VCaP (cell line): ENCODE results near the gene AASDH.

Experiments
- H3K27ac ChIP-seq: fragments of 450-650 bp; 2 replicates; pipeline ENCODE4 v1.5.1; 2017
- TF ChIP-seq, protein P1 (sequence below): fragments of 450-650 bp; conservative IDR thresholded peaks from 2 replicates; pipeline ENCODE4 v1.5.1; 2017; ENCODE audit warnings: mild to moderate bottlenecking, moderate library complexity

Gene AASDH

DNA sequence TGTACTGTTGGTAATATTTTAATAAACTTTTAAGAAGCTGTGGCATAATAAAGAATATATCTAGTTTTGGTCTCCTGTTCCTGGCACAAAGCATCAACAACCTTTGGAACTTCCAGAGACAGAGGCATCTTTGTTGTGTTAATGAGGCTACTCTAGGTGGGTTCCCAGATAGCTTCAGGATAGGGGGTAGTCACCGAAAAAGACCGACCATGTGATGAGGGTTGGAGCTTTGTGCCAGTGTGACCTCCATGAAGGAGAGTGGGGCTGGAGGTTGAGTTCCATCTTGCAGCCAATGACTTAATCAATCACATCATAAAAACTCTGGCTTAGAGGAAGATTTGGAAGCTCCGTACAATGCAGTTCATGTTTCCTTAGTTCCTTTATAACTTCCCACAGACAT, 38.2 kb upstream of the AASDH start:
- H3K27ac ChIP-seq: no peak overlapping the region
- TF ChIP-seq, protein P1, sequence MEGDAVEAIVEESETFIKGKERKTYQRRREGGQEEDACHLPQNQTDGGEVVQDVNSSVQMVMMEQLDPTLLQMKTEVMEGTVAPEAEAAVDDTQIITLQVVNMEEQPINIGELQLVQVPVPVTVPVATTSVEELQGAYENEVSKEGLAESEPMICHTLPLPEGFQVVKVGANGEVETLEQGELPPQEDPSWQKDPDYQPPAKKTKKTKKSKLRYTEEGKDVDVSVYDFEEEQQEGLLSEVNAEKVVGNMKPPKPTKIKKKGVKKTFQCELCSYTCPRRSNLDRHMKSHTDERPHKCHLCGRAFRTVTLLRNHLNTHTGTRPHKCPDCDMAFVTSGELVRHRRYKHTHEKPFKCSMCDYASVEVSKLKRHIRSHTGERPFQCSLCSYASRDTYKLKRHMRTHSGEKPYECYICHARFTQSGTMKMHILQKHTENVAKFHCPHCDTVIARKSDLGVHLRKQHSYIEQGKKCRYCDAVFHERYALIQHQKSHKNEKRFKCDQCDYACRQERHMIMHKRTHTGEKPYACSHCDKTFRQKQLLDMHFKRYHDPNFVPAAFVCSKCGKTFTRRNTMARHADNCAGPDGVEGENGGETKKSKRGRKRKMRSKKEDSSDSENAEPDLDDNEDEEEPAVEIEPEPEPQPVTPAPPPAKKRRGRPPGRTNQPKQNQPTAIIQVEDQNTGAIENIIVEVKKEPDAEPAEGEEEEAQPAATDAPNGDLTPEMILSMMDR: no peak

DNA sequence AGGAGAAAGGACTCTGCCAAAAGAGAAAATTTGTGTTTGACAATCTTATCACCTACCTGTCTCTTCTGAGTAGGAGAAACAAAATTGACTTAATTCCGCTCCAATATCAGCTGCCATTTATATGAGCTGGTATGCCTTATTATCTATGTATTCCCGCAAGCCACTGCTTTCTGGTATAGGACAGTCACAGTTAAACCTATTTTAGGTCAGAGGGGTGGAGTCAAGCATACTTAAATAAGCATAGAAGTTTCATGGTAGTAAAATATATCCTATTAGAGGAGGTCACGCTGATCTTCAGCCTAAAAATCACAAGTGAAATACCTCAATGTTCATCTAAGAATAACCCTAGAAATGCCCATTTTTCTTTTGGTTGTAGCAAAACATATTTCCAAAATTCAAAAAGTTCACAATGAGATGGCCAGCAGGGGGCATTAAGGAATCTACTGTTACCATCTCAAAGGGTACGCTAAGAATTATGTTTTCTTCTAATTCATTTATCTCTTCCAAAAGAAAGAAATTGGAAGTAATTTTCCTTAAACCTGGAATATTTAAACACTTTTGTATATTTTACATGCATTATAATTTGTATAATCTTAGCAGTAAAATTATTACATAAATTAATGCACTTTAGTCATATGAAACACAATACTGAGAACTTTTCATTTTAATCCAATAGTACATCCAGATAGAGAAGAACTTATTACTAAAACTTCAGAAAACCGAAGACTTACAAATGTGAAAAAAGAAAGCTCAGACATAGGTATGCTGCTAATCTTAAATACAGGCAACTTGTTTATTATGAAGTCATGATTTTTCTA, 37.6 kb upstream of the AASDH start:
- no peak overlapping the region for H3K27ac ChIP-seq
- TF ChIP-seq, protein P1: peak; percentile 74

DNA sequence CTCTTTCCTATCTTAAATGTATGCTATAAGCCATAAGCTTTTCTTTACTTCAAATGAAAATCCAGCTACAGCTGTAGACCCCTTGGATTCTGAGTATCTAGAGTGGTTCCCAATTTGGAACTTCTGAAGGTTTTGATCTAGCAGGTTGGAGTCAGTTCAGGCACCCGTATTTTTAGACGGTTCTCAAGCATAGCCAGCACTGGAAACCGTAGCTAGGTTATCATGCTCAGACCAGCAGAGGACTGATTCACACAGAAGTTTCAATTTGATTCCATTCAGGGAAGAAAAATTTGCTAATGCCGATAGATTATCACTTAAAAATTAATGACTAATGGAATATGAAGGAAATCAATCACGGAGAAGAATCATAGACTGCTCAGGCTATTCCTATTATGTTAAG, 36.9 kb upstream of the AASDH start:
- no peak overlapping the region for H3K27ac ChIP-seq
- TF ChIP-seq, protein P1: no peak

DNA sequence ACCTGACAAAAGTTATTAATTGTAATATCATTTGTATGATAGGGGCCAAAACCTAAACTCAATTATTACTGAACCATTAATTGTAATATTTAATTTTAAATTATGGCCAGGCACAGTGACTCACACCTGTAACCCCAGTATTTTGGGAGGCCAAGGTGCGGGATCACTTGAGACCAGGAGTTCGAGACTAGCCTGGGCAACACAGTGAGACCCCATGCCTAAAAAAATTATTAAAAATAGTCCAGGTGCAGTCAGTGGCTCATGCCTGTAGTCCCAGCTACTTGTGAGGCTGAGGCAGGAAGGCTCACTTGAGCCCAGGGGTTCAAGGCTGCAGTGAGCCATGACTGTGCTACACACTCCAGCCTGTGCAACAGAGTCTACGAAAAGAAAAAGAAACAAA, 30.1 kb upstream of the AASDH start:
- TF ChIP-seq, protein P1: no peak
- H3K27ac ChIP-seq: no peak overlapping the region

DNA sequence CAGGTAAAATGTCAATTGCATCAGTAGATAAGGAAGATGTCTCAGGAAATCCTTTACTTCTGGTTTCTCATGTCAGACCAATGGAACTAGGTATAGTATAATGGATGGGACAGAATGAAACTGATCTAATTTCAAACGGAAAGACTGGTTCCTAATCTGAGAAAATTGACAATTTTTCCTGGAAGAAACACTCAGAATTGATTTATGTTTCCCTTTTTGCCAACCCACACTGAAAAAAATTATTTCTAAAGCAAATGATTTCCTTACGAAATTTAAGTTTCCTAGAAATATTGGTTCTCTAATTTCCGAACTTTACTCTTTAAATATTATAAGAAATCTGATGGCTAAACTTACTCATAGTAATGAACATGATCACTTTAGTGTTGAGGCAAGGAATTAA, 29.1 kb upstream of the AASDH start:
- H3K27ac ChIP-seq: no peak overlapping the region
- TF ChIP-seq, protein P1: no peak

DNA sequence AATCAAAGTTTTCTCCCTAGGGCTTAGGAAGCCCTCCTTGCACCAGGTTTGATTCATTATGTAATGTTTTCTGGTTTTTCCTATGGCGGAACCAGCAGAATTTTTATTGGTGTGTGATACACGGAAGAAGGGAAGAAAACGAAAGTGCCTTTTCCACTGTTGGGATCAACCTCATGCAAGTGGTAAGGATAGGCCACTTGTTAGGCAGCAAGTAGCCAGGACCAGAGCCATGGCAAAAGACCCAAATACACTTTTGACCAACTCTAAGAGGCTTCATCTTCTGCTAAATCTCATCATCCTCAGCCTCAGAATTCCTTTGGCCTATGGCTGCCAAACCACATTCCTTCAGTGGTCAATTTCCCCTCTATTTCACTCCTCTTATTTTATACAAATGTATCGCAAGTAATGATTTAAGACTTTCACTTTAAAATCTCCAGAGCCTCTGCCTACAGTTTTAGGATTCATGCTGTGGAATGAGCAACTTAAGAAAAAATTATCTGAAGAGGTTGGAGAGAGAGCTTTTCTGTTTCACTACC, 26.9 kb upstream of the AASDH start:
- TF ChIP-seq, protein P1: no peak
- no peak overlapping the region for H3K27ac ChIP-seq

DNA sequence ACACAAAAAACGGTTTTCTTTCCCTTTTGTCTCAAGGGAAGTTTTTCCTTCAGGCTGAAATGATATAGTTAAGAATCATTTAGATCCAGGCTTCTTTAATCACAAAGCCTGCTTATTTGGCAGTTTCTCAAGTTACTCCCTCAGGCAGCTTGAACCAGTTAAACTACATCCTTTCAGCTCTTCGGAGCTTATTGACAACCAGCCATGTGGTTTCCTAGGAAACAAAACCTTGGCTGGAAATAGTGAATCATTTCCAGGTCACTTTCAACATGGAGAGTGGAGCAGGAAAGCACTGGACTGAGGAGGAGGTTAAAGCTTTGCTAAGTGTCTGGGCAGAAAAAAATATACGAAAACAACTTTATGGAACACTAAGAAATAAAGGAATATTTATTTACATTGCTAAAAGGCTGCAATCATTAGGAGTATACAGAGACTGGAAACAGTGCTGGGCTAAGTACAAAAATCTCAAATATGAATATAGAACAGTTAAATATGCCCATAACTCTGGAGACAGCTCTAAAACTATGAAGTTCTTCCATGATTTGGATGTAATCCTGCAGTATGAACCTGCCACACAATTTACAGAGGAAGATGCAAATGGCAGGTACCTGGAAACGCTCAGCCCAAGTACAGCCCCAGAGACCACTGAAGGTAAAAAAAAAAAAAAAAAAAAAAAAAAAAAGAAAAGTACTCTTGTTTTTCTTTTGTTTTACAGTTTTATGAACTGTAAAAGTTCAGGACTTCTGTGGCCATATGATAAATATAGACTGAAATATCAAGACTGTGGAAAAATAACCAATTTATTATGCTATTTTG, 23.2 kb upstream of the AASDH start:
- H3K27ac ChIP-seq: peak overlapping the region; percentile 76
- TF ChIP-seq, protein P1: no peak
